Rectal smooth muscle tissue (tissue), 1 donor: ENCODE data around the gene ZBTB2.
A peak's percentile ranks its signal among the peaks of the same experiment; 100 is the strongest.
"Not testable (repeated sequence)": the region's sequence is repeated elsewhere in the genome, so short reads cannot be mapped to it uniquely, and the experiment has no call there.

Source experiments
- H3K27ac ChIP-seq: one replicate; pipeline ENCODE4 v1.7.0; 2013; ENCODE audit warnings: low read depth, low read length, inconsistent platforms
- H3K27me3 ChIP-seq: one replicate; pipeline ENCODE4 v1.7.0; 2013; ENCODE audit warnings: low read length; ENCODE audit not compliant: control insufficient read depth, insufficient read depth
- H3K36me3 ChIP-seq: one replicate; pipeline ENCODE4 v1.7.0; 2013; ENCODE audit warnings: low read length; ENCODE audit not compliant: control insufficient read depth, insufficient read depth
- H3K4me1 ChIP-seq: one replicate; pipeline ENCODE4 v1.7.0; 2013; ENCODE audit warnings: low read length; ENCODE audit not compliant: control insufficient read depth, insufficient read depth
- H3K4me3 ChIP-seq: one replicate; pipeline ENCODE4 v1.7.0; 2013; ENCODE audit warnings: low read length
- H3K9ac ChIP-seq: one replicate; pipeline ENCODE4 v1.7.0; 2013; ENCODE audit warnings: low read length

ZBTB2 gene

GRCh38 chr6:151317103-151317994 lies 74.0 kb downstream of the ZBTB2 start:
- H3K27ac ChIP-seq = peak overlapping the region; percentile 78
- H3K4me1 ChIP-seq = peaks cover 19% of the 10 kb centered on the region
- H3K4me3 ChIP-seq = no peak overlapping the region
- H3K27me3 ChIP-seq = no peaks in the 10 kb centered on the region
- no peak overlapping the region for H3K9ac ChIP-seq
- no peaks in the 10 kb centered on the region for H3K36me3 ChIP-seq

- not testable (repeated sequence) for H3K36me3 ChIP-seq, H3K27me3 ChIP-seq, H3K9ac ChIP-seq, H3K4me3 ChIP-seq
- Histone ChIP-seq H3K27ac (peak overlapping the region; percentile 78), H3K4me1 (peaks cover 19% of the 10 kb centered on the region)
Measured at GRCh38 chr6:151315661-151316060, 75.7 kb downstream of the ZBTB2 start.
